OCI-LY3 (cell line): ENCODE data around the gene ANGEL1.

Source experiments
- CTCF ChIP-seq: fragments of 200-600, 300-600 bp; sonication (generic); IDR thresholded peaks from 2 replicates; pipeline ENCODE4 v1.5.1; 2014; ENCODE audit warnings: antibody characterized with exemption, low read length, low read depth
- EZH2phosphoT487 ChIP-seq: fragments of 200-600 bp; shearing (Covaris generic); IDR thresholded peaks from 2 replicates; pipeline ENCODE4 v1.6.1; 2018; ENCODE audit warnings: antibody characterized with exemption, mixed run types, low read depth

GRCh38 chr14:76792422-76792821, 20.3 kb downstream of the ANGEL1 start:
- TF ChIP-seq CTCF, result no peak
- TF ChIP-seq EZH2phosphoT487, result no peak
